Prostate gland (tissue), 2 donors: ENCODE results near the gene CYP46A1.

ENCODE experiments used
- CTCF ChIP-seq, 4 experiments: fragments of 200-600 bp in 2 of 4; fragments of 450-650 bp in 2 of 4; sonication (generic) in 2 of 4; IDR thresholded peaks; 1 replicate in 3 of 4; 2 replicates in 1 of 4; pipeline ENCODE4 v1.5.1; 2016 to 2019; ENCODE audit warnings: antibody characterized with exemption in 4 of 4, mild to moderate bottlenecking in 2 of 4, moderate library complexity in 2 of 4
- POLR2A ChIP-seq: fragments of 450-650 bp; IDR thresholded peaks from one replicate; pipeline ENCODE4 v1.6.1; 2016; ENCODE audit warnings: antibody characterized with exemption, mild to moderate bottlenecking
- POLR2AphosphoS5 ChIP-seq: sonication (generic); formaldehyde crosslinking; IDR thresholded peaks from one replicate; pipeline ENCODE4 v1.6.1; 2017; ENCODE audit warnings: antibody characterized with exemption

- no peak for TF ChIP-seq CTCF (IDR thresholded peaks at IDR 0.05)
- no peak for TF ChIP-seq POLR2AphosphoS5
- TF ChIP-seq POLR2A = no peak
Observed at GRCh38 chr14:99688629-99689028, 4.5 kb downstream of the CYP46A1 start.
